ENCODE data around the gene ZDHHC8. TPM values are rescaled to one million over a fixed set of nuclear protein-coding genes. Genes with fewer than 3 reads are reported as not detected.
A peak's percentile ranks its signal among the peaks of the same experiment; 100 is the strongest.

Gene ZDHHC8
- total RNA-seq, 2 donors from 2014 or later, result 82.2 to 82.3 TPM

DNA sequence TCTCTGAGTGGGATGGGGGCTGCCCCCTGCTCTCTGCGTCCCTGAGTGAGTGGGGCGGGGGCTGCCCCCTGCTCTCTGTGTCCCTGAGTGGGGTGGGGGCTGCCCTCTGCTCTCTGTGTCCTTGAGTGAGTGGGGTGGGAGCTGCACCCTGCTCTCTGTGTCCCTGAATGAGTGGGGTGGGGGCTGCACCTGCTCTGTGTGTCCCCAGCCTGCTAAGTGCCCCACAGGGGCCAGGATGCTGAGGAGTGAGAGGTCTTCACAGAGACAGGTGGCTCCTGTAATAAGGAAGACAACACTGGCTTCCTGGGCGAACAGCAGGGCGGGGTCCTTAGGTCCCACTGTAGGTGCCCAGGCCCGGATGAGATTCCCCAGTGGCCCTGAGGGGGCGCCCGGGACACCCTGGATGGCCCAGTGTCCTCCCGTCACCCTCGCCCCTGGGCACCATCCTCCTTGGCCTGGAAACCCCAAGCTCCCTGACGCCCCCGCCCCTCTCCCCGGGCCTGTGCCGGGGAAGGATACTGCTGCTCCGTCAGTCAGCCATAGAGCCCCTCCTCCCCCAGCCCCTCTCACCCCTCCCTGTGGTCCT, 23.1 kb downstream of the ZDHHC8 start:
- peak; percentile 66 for DNase-seq
- Mint-ChIP-seq H3K27ac (no peak overlapping the region), H3K9me3 (no peaks in the 10 kb centered on the region), H3K36me3 (ENCODE audit: low read depth) (no peaks in the 10 kb centered on the region), H3K27me3 (ENCODE audit: insufficient read depth) (no peaks in the 10 kb centered on the region), H3K4me1 (peaks cover 2% of the 10 kb centered on the region), H3K4me3 (no peak overlapping the region)
- TF ChIP-seq, protein P1, sequence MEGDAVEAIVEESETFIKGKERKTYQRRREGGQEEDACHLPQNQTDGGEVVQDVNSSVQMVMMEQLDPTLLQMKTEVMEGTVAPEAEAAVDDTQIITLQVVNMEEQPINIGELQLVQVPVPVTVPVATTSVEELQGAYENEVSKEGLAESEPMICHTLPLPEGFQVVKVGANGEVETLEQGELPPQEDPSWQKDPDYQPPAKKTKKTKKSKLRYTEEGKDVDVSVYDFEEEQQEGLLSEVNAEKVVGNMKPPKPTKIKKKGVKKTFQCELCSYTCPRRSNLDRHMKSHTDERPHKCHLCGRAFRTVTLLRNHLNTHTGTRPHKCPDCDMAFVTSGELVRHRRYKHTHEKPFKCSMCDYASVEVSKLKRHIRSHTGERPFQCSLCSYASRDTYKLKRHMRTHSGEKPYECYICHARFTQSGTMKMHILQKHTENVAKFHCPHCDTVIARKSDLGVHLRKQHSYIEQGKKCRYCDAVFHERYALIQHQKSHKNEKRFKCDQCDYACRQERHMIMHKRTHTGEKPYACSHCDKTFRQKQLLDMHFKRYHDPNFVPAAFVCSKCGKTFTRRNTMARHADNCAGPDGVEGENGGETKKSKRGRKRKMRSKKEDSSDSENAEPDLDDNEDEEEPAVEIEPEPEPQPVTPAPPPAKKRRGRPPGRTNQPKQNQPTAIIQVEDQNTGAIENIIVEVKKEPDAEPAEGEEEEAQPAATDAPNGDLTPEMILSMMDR (conservative IDR thresholded peaks at IDR 0.05), result peak; percentile 40
- Histone ChIP-seq H3K9me3 (ENCODE audit: control insufficient read depth, low read length) (no peaks in the 10 kb centered on the region), H3K4me1 (ENCODE audit: control insufficient read depth, insufficient read depth, low read length) (no peaks in the 10 kb centered on the region), H3K36me3 (ENCODE audit: control insufficient read depth, insufficient read depth, low read length) (no peaks in the 10 kb centered on the region), H3K27me3 (ENCODE audit: control insufficient read depth, insufficient read depth, low read length, poor library complexity, severe bottlenecking) (no peaks in the 10 kb centered on the region), H3K27ac (ENCODE audit: low read depth, low read length) (peak overlapping the region; percentile 17), H3K9ac (ENCODE audit: extremely low read depth, low read length, poor library complexity, severe bottlenecking) (no peak overlapping the region), H3K4me3 (ENCODE audit: low read length) (no peak overlapping the region)
- 84 to 93% methylated on average over 8 to 14 of the region's 14 CpGs for WGBS, 2 experiments (ENCODE audit: insufficient coverage in 1 of 2, insufficient read length in 1 of 2)

GRCh38 chr22:20155330-20156041, 23.9 kb downstream of the ZDHHC8 start:
- Histone ChIP-seq H3K9ac (ENCODE audit: extremely low read depth, low read length, poor library complexity, severe bottlenecking) (no peak overlapping the region), H3K36me3 (ENCODE audit: control insufficient read depth, insufficient read depth, low read length) (no peaks in the 10 kb centered on the region), H3K4me3 (ENCODE audit: low read length) (no peak overlapping the region), H3K27me3 (ENCODE audit: control insufficient read depth, insufficient read depth, low read length, poor library complexity, severe bottlenecking) (no peaks in the 10 kb centered on the region), H3K9me3 (ENCODE audit: control insufficient read depth, low read length) (no peaks in the 10 kb centered on the region), H3K4me1 (ENCODE audit: control insufficient read depth, insufficient read depth, low read length) (no peaks in the 10 kb centered on the region), H3K27ac (ENCODE audit: low read depth, low read length) (peak overlapping the region; percentile 44)
- 75 to 89% methylated on average over 14 to 30 of the region's 30 CpGs for WGBS, 2 experiments (ENCODE audit: insufficient coverage in 1 of 2, insufficient read length in 1 of 2)
- H3K9me3 Mint-ChIP-seq, result no peaks in the 10 kb centered on the region
- H3K27ac Mint-ChIP-seq, result no peak overlapping the region
- H3K27me3 Mint-ChIP-seq (ENCODE audit: insufficient read depth), result no peaks in the 10 kb centered on the region
- TF ChIP-seq, protein P1 (conservative IDR thresholded peaks at IDR 0.05), result no peak
- DNase-seq, result no peak
- no peaks in the 10 kb centered on the region for H3K36me3 Mint-ChIP-seq (ENCODE audit: low read depth)
- peaks cover 2% of the 10 kb centered on the region for H3K4me1 Mint-ChIP-seq
- H3K4me3 Mint-ChIP-seq, result no peak overlapping the region

- Histone ChIP-seq H3K36me3 (ENCODE audit: control insufficient read depth, insufficient read depth, low read length) (no peaks in the 10 kb centered on the region), H3K9ac (ENCODE audit: extremely low read depth, low read length, poor library complexity, severe bottlenecking) (no peak overlapping the region), H3K27me3 (ENCODE audit: control insufficient read depth, insufficient read depth, low read length, poor library complexity, severe bottlenecking) (no peaks in the 10 kb centered on the region), H3K27ac (ENCODE audit: low read depth, low read length) (peak overlapping the region; percentile 44), H3K4me3 (ENCODE audit: low read length) (no peak overlapping the region), H3K4me1 (ENCODE audit: control insufficient read depth, insufficient read depth, low read length) (no peaks in the 10 kb centered on the region), H3K9me3 (ENCODE audit: control insufficient read depth, low read length) (no peaks in the 10 kb centered on the region)
- peaks cover 2% of the 10 kb centered on the region for H3K4me1 Mint-ChIP-seq
- no peak overlapping the region for H3K27ac Mint-ChIP-seq
- no peaks in the 10 kb centered on the region for H3K36me3 Mint-ChIP-seq (ENCODE audit: low read depth)
- no peaks in the 10 kb centered on the region for H3K9me3 Mint-ChIP-seq
- no peaks in the 10 kb centered on the region for H3K27me3 Mint-ChIP-seq (ENCODE audit: insufficient read depth)
- WGBS, 2 experiments (ENCODE audit: insufficient coverage in 1 of 2, insufficient read length in 1 of 2), result 86 to 88% methylated on average over 6 to 7 of the region's 7 CpGs
- DNase-seq, result no peak
- no peak overlapping the region for H3K4me3 Mint-ChIP-seq
- TF ChIP-seq, protein P1 (conservative IDR thresholded peaks at IDR 0.05), result no peak
Measured at GRCh38 chr22:20156042-20156389, 24.4 kb downstream of the ZDHHC8 start.
